Measurements from ENCODE around the gene PIAS4. TPM values are rescaled to one million over a fixed set of nuclear protein-coding genes. Genes with fewer than 3 reads are reported as not detected.

Gene PIAS4
- total RNA-seq, 4 donors from 2014 or later = 23.0 to 32.4 (median 26.3) TPM

- H3K36me3 ChIP-seq = peaks cover 0 to 58% (median 6%) of the 10 kb centered on the region in 3 donors
- no peaks in the 10 kb centered on the region for H3K9me3 ChIP-seq
- WGBS, 2 donors = 40 to 43% methylated on average over 19 to 21 of the region's 21 CpGs
- H3K4me1 ChIP-seq = peaks cover 0 to 63% (median 23%) of the 10 kb centered on the region in 4 donors
- no peaks in the 10 kb centered on the region for H3K27me3 ChIP-seq
- no peak for DNase-seq (ENCODE audit: low spot score in 2 of 2)
- peak overlapping the region; percentile 66 to 90 (median 79) for H3K27ac ChIP-seq
- no peak for TF ChIP-seq CTCF (IDR thresholded peaks at IDR 0.05)
- TF ChIP-seq EP300 (IDR thresholded peaks at IDR 0.05) = no peak
- no peak for TF ChIP-seq POLR2A (IDR thresholded peaks at IDR 0.05)
- peak overlapping the region; percentile 6 to 18 (median 8) for H3K4me3 ChIP-seq
Measured at GRCh38 chr19:4044990-4045465, 37.5 kb downstream of the PIAS4 start.

- Histone ChIP-seq H3K27ac (peak overlapping the region; percentile 66 to 90 (median 79)), H3K4me1 (peaks cover 0 to 70% (median 23%) of the 10 kb centered on the region in 4 donors), H3K36me3 (peaks cover 0 to 64% (median 6%) of the 10 kb centered on the region in 3 donors), H3K4me3 (peak overlapping the region in 1 of 4 donors; percentile 6), H3K27me3 (no peaks in the 10 kb centered on the region), H3K9me3 (no peaks in the 10 kb centered on the region)
- DNase-seq (ENCODE audit: low spot score in 2 of 2) = no peak
- WGBS, 2 donors = 75 to 77% methylated on average over 31 to 32 of the region's 32 CpGs
- TF ChIP-seq CTCF (IDR thresholded peaks at IDR 0.05) = no peak
- no peak for TF ChIP-seq POLR2A (IDR thresholded peaks at IDR 0.05)
- TF ChIP-seq EP300 (IDR thresholded peaks at IDR 0.05) = no peak
Measured at GRCh38 chr19:4045597-4046361, 38.2 kb downstream of the PIAS4 start.

- H3K36me3 ChIP-seq = peaks cover 0 to 64% (median 6%) of the 10 kb centered on the region in 3 donors
- H3K9me3 ChIP-seq = no peaks in the 10 kb centered on the region
- no peak for DNase-seq (ENCODE audit: low spot score in 2 of 2)
- no peaks in the 10 kb centered on the region for H3K27me3 ChIP-seq
- TF ChIP-seq POLR2A (IDR thresholded peaks at IDR 0.05) (no peak), EP300 (IDR thresholded peaks at IDR 0.05) (no peak), CTCF (IDR thresholded peaks at IDR 0.05) (no peak)
- peak overlapping the region in 3 of 4 donors; percentile 8 to 90 (median 83) for H3K27ac ChIP-seq
- H3K4me3 ChIP-seq = no peak overlapping the region
- WGBS, 2 donors = 54 to 63% methylated on average over 7 of the region's 7 CpGs
- peaks cover 0 to 70% (median 23%) of the 10 kb centered on the region in 4 donors for H3K4me1 ChIP-seq
Measured at GRCh38 chr19:4046362-4046691, 38.8 kb downstream of the PIAS4 start.

- Histone ChIP-seq H3K36me3 (peaks cover 0 to 64% (median 6%) of the 10 kb centered on the region in 3 donors), H3K4me3 (no peak overlapping the region), H3K27ac (peak overlapping the region in 3 of 4 donors; percentile 8 to 90 (median 83)), H3K27me3 (no peaks in the 10 kb centered on the region), H3K9me3 (no peaks in the 10 kb centered on the region), H3K4me1 (peaks cover 0 to 78% (median 30%) of the 10 kb centered on the region in 4 donors)
- TF ChIP-seq CTCF (IDR thresholded peaks at IDR 0.05) (no peak), POLR2A (IDR thresholded peaks at IDR 0.05) (no peak), EP300 (IDR thresholded peaks at IDR 0.05) (no peak)
- DNase-seq (ENCODE audit: low spot score in 2 of 2) = no peak
- 76 to 82% methylated on average over 33 of the region's 33 CpGs for WGBS, 2 donors
Measured at GRCh38 chr19:4046946-4047683, 39.6 kb downstream of the PIAS4 start.
